ENCODE results near the gene HASPIN. TPM values are rescaled to one million over a fixed set of nuclear protein-coding genes. Genes with fewer than 3 reads are reported as not detected.

The HASPIN gene
- total and polyA plus RNA-seq, 9 of the 15 experiments (the other 6 are each of a cell fraction or from before 2014, with no cell fraction given): 0.81 to 13.5 (median 9.9) TPM

DNA sequence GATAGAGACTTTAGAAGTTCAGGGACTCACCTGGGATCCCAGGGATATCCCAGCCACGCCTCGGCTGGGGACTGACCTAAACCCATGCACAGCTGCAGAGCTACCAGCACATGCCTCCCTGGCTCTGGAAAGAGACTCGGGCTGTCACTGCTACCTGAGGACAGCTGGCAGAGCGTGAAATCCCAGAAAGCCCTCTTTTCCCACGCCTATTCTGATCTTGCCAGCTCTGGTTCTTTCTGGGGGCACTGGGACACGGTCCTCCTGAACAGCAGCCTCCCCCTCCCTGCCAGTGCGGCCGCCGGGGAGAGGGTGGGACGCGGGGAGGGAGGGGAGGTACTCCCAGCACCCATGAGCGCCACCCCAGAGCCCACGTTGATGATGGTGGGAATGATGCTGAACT lies 38.5 kb upstream of the HASPIN start (continued):
- TF ChIP-seq NR2F6 (CRISPR knock-in tag; IDR thresholded peaks at IDR 0.05) (no peak), ZNF699 (CRISPR knock-in tag; IDR thresholded peaks at IDR 0.05; ENCODE audit: insufficient replicate concordance) (no peak), ZNF589 (CRISPR knock-in tag; IDR thresholded peaks at IDR 0.05; ENCODE audit: low read depth) (no peak), E2F3 (CRISPR knock-in tag; IDR thresholded peaks at IDR 0.05) (no peak), ELF1 (tag; IDR thresholded peaks at IDR 0.05) (no peak), ZNF778 (CRISPR knock-in tag; IDR thresholded peaks at IDR 0.05) (no peak), ARNT (IDR thresholded peaks at IDR 0.05) (no peak)

DNA sequence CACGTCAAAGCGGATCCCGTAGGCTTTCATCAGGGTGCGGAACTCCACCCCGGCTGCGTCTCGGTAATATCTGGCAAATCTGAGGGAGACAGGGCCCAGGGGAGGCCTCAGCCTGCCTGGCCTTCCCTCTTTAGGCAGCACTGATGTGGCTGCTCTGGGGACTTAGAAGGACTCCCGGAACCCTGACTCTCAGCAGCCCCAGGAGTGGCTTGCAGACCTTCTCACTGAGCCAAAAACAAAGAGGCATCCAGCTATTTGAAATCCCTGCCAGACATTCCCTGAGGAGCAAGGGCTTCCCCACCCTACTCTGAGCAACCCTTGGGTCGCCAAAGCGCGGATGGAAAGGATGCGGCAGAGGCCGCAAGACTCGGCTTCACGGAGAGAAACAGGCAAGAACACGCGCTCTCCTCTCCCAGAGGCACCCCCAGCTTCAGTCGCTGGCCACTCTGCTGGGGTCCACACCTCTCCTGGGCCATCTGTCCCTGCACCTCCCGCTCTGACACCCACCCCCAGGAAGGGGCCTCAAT lies 35.6 kb upstream of the HASPIN start:
- H3K9ac ChIP-seq (ENCODE audit: insufficient read depth in 1 of 2, low read depth in 2 of 2, low read length in 2 of 2): no peak overlapping the region
- no peak overlapping the region for H2AFZ ChIP-seq (ENCODE audit: low read depth, low read length)
- no peaks in the 10 kb centered on the region for H3K9me3 ChIP-seq (replicated peaks; ENCODE audit: control insufficient read depth, insufficient read depth, low read depth, low read length)
- no peaks in the 10 kb centered on the region for H3K79me2 ChIP-seq (ENCODE audit: control insufficient read depth, insufficient read depth, low read length)
- FAIRE-seq (no peak), ATAC-seq (peak; percentile 72), DNase-seq (ENCODE audit: extremely low read depth in 1 of 4, low spot score in 3 of 4) (peak in 2 of 4 experiments; percentile 33)
- no TSS peak for BruUV-seq (replicated peaks)
- H3K27ac ChIP-seq (ENCODE audit: extremely low read depth, low read depth, low read length): no peak overlapping the region
- H4K20me1 ChIP-seq (replicated peaks; ENCODE audit: control insufficient read depth, insufficient read depth, low read length): no peaks in the 10 kb centered on the region
- CTCF ChIA-PET (ENCODE audit: low intra/inter-chr PET ratio): no interaction called here
- H3K9me1 ChIP-seq (ENCODE audit: control insufficient read depth, insufficient read depth, low read length): no peaks in the 10 kb centered on the region
- H3K4me3 ChIP-seq: no peak overlapping the region
- TF ChIP-seq, protein P1, sequence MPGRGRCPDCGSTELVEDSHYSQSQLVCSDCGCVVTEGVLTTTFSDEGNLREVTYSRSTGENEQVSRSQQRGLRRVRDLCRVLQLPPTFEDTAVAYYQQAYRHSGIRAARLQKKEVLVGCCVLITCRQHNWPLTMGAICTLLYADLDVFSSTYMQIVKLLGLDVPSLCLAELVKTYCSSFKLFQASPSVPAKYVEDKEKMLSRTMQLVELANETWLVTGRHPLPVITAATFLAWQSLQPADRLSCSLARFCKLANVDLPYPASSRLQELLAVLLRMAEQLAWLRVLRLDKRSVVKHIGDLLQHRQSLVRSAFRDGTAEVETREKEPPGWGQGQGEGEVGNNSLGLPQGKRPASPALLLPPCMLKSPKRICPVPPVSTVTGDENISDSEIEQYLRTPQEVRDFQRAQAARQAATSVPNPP (IDR thresholded peaks at IDR 0.05; ENCODE audit: borderline replicate concordance, insufficient read depth, insufficient read length): no peak
- POLR2A ChIA-PET: interaction anchor here (0.6 kb wide), 1 partner anchor 14 kb away, joined by 3 read pairs; no protein-coding TSS in a partner anchor
- H3K4me1 ChIP-seq (replicated peaks in 1 of 2; ENCODE audit: control insufficient read depth in 2 of 2, insufficient read depth in 2 of 2, low read length in 2 of 2): peaks cover 0 to 28% of the 10 kb centered on the region in 2 experiments; a peak in 2 of 5 replicates
- intact Hi-C loops (cut with micrococcal nuclease): loop anchor here (10.0 kb wide), 1 partner anchor 643 kb away; no protein-coding TSS in a partner anchor
- no peak overlapping the region for H3K4me2 ChIP-seq (ENCODE audit: insufficient read depth, low read length)
- in situ Hi-C loops (cut with MboI): no loop called here
- no peaks in the 10 kb centered on the region for H3K36me3 ChIP-seq (ENCODE audit: control insufficient read depth, insufficient read depth, low read length)
- WGBS (ENCODE audit: insufficient coverage, low coverage, missing lambda C conversion rate): 11% methylated on average over 12 of the region's 19 CpGs
- no peaks in the 10 kb centered on the region for H3K27me3 ChIP-seq (ENCODE audit: control insufficient read depth in 2 of 2, insufficient read depth in 2 of 2, low read length in 2 of 2)
